GM12875 (cell line): ENCODE measurements around the gene C13orf46.

Source experiments
- H3K4me3 ChIP-seq: one replicate; pipeline ENCODE4 v1.5.1; 2011; ENCODE audit warnings: low read depth, low read length, control low read depth
- TF ChIP-seq, protein P1 (sequence below): IDR thresholded peaks from 2 replicates; pipeline ENCODE4 v1.5.1; 2011; ENCODE audit warnings: low read depth, mild to moderate bottlenecking, control low read depth, inconsistent platforms, low read length, moderate library complexity, borderline replicate concordance; ENCODE audit not compliant: insufficient read depth

Gene C13orf46

DNA sequence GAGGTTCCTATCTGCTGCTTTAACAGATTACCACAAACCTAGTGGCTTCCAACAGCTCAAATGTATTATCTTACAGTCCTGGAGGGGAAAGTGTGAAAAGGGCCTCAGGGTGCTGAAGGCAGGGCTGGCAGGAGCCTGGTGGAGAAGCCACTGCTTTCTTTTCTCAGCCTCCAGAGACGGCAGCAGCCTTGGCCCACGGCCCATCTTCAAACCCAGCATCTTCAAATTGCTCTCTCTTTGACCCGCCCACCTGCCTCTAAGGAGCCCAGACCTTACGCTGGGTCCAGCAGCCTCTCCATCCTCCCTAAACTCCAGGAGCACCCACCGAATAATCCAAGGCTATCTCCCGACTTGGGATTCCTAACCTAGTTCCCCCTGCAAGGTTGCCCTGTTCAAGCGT lies 35.6 kb downstream of the C13orf46 start:
- TF ChIP-seq, protein P1, sequence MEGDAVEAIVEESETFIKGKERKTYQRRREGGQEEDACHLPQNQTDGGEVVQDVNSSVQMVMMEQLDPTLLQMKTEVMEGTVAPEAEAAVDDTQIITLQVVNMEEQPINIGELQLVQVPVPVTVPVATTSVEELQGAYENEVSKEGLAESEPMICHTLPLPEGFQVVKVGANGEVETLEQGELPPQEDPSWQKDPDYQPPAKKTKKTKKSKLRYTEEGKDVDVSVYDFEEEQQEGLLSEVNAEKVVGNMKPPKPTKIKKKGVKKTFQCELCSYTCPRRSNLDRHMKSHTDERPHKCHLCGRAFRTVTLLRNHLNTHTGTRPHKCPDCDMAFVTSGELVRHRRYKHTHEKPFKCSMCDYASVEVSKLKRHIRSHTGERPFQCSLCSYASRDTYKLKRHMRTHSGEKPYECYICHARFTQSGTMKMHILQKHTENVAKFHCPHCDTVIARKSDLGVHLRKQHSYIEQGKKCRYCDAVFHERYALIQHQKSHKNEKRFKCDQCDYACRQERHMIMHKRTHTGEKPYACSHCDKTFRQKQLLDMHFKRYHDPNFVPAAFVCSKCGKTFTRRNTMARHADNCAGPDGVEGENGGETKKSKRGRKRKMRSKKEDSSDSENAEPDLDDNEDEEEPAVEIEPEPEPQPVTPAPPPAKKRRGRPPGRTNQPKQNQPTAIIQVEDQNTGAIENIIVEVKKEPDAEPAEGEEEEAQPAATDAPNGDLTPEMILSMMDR = no peak
- H3K4me3 ChIP-seq = no peak overlapping the region

DNA sequence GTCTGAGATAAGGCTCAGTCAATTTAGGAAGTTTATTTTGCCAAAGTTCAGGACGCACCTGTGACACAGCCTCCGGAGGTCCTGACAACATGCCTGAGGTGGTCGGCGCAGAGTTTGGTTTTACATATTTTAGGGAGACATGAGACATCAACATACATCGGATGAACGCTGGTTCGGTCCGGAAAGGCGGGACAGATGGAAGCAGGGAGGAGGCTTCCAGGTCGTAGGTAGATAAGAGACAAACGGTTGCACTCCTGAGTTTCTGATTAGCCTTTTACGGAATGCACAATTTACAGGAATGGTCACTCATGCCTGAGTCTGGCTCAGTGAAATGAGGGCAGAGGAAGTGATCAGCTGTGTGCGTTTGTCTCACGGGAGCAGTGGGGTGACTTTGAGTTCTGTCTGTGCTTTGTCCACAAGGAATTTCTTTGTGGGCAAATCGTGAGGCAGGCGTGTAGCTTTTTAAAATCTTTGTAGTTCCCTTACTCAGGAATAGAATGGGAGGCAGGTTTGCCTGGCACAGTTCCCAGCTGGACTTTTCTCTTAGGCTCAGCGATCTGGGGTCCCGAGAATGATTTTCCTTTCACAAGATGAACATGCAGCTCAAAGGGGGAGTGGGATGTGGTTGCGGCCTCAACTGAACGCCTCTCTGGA lies 36.2 kb downstream of the C13orf46 start:
- TF ChIP-seq, protein P1 = no peak
- H3K4me3 ChIP-seq = no peak overlapping the region

DNA sequence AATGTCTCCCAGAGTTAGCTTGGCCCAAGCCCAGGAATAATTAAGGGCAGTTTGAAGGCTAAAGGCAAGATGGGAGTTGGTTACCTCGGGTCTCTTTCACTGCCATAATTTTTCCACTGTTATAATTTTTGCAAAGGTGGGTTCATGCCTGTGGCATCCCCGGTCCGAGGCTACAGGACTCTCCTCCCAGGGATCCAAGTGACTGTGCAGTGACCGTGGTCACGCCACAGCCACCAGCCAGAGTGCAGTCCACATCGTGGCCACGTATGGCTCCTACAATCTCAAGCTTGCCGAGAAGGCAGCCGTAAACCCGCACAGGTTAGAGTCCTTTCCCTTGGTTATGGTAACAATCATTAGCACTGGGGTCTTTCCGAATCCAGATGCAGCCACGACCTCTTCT lies 36.8 kb downstream of the C13orf46 start:
- TF ChIP-seq, protein P1 = no peak
- H3K4me3 ChIP-seq = no peak overlapping the region

DNA sequence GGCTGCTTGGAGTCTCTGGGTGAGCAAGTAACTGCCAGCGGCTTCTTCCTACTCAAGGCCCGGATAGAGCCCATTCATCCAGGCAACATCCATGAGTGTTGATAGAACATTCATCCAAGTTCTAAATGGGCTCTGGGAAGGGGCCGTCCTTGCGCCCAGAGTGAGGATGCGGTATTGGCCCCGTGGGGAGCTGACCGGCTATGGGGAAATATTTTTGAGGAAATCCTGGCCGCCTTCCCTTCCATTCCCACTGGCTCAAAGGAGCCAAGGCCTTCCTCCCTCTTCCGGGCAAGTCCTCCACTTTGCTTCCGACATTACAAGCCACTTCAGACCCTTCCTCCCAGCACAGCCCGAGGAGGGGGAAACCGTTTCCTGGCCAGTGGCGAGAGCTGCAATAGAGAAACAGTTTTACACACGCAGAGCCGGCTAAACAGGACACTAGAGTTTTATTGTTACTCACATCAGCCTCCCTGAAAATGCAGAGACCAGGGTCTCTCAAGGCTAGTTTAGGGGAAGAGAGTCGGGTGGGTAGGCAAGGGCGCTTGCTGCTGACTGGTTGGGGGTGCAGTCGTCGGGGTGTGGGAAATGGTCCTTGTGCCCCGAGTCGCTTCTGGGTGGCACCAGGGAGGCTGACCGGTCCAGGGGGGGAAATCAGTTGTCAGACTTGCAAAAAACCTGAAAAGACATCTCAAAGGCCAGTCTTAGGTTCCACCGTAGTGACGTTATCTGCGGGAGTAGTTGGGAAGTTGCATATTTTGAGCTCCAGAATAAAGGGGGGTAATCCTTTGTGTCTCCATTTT lies 37.5 kb downstream of the C13orf46 start:
- no peak overlapping the region for H3K4me3 ChIP-seq

DNA sequence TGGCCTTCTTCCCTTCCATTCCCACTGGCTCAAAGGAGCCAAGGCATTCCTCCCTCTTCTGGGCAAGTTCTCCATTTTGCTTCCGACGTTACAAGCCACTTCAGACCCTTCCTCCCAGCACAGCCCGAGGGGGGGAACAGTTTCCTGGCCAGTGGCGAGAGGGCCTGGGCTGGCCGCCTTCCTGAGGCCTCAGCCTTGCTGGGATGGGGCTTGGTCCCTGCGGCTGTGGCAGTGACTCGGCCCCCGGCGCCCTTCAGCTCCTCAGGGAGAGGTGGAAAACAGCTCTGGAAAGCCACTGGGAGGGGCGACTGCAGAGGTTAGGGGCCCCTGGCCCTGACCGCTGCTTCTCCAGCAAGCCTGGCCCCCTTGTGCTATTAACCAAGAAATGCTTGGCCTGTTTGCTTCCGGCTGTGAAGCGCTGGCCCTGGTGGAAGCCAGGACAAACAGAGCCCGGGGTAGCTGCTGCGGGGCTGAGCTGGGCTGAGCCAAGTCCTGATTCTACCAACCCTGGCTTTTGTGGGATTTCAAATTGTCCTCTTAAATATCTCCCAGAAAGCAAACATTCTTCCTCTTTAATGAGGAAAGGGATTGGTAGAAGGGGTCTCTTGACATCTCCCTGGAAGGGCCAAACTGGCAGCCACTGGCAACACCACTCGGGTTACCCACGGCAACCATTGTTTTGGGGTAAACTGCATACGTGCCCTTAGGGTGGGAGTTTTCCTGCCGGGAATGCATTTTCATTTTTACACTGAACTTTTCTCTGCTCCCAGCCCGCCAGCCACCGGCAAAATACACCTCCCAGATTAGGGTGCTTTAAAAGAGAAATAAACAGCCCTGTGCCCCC lies 38.7 kb downstream of the C13orf46 start:
- TF ChIP-seq, protein P1 = no peak

More for the DNA sequence above, 37.5 kb downstream of the C13orf46 start:
- TF ChIP-seq, protein P1 = no peak

DNA sequence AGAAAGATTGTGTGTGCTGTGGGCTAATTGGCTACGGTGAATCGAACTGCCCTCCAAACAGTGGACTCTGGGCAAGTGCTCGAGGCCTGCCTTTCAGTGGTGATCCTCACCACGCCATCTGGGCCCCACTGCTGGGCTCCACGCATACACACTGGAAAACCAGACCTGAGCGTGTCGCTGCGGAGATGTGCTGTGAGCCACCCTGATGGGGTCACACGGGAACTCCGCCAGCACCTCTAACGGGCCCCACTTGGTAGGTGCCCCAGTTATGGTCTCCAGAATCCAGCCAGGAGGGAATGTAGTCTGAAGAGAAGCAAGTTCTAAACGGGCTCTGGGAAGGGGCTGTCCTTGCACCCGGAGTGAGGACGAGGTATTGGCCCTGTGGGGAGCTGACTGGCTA lies 39.3 kb downstream of the C13orf46 start:
- TF ChIP-seq, protein P1 = no peak
- no peak overlapping the region for H3K4me3 ChIP-seq

More for the DNA sequence above, 38.7 kb downstream of the C13orf46 start:
- no peak overlapping the region for H3K4me3 ChIP-seq

DNA sequence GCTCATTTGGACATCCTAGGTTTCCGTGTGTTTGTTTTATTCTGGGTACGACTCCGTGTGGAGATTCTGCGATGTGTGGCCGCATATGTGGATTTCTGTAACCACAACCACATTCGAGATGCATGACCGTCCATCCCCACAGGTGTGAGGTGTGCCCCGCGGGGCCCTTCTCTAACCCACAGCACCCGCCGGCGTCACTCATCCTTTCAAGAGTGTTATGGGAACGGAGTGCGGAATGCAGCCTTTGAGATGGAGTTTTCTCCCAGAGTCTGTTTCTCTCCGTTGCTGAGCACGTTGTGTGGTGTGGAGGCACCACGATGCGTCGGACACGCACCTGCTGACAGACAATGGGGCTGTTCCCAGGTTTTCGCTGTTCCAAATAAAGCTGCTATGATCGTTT lies 40.0 kb downstream of the C13orf46 start:
- TF ChIP-seq, protein P1 = no peak
- no peak overlapping the region for H3K4me3 ChIP-seq
